IgD-negative memory B cell (primary cell): Measurements from ENCODE around the gene TMEM169. TPM values are rescaled to one million over a fixed set of nuclear protein-coding genes. Genes with fewer than 3 reads are reported as not detected.
A peak's percentile ranks its signal among the peaks of the same experiment; 100 is the strongest.

Experiments
- H3K27ac Mint-ChIP-seq, 3 donors: one replicate each; pipeline ENCODE4 v1.8.0; 2020 to 2022; ENCODE audit warnings: mild to moderate bottlenecking in 3 of 3, mixed read lengths in 3 of 3, moderate library complexity in 1 of 3
- H3K27me3 Mint-ChIP-seq: one replicate; pipeline ENCODE4 v1.8.0; 2021; ENCODE audit warnings: mixed read lengths
- H3K36me3 Mint-ChIP-seq: one replicate; pipeline ENCODE4 v1.8.0; 2020; ENCODE audit warnings: mild to moderate bottlenecking, mixed read lengths
- H3K4me1 Mint-ChIP-seq, 3 donors: one replicate each; pipeline ENCODE4 v1.8.0; 2020 to 2022; ENCODE audit warnings: mixed read lengths in 3 of 3, mild to moderate bottlenecking in 1 of 3
- H3K4me3 Mint-ChIP-seq, 4 donors: one replicate each; pipeline ENCODE4 v1.8.0; 2020 to 2022; ENCODE audit warnings: mild to moderate bottlenecking in 4 of 4, mixed read lengths in 4 of 4, moderate library complexity in 3 of 4
- H3K9me3 Mint-ChIP-seq, 3 donors: one replicate each; pipeline ENCODE4 v1.8.0; 2020 to 2021; ENCODE audit warnings: mixed read lengths in 3 of 3, mild to moderate bottlenecking in 1 of 3
- polyA plus RNA-seq: library from polyadenylated mRNA; unstranded; fragments of 300-500 nt; fragmentation: Illumina TruSeq; gene quantifications from one replicate; pipeline ENCODE4 v1.2.3, GENCODE V29; 2021

TMEM169 gene
- polyA plus RNA-seq, 1 donor from 2014 or later: 0.53 TPM

DNA sequence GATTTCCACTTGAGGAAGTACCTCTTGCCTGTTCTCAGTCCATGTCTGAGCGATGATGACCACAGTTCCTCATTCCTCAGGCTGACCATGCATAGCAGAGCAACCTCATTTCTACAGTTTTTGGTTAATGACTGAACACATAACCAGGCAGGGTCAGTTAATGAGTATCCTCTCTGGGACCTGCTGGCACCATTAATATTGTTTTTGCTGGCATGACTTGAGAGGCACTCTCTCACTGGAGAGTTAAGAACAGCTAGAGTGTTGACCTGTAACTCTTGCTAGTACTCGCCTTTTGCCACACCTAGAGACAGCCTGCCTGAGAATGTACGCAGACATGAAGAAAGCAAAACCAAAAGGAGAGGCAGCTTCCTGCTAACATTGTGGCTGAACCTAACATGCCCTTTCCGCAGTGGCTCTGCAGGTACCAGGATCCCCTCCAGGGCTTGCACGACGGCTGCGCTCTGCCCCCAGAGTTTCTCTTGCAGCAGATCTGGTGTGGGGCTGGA, 24.0 kb upstream of the TMEM169 start:
- Mint-ChIP-seq H3K4me1 (peaks cover 19 to 23% (median 23%) of the 10 kb centered on the region in 3 donors), H3K9me3 (peaks cover 0 to 5% (median 0%) of the 10 kb centered on the region in 3 donors), H3K36me3 (no peaks in the 10 kb centered on the region), H3K27me3 (no peaks in the 10 kb centered on the region), H3K27ac (peak overlapping the region; percentile 79 to 98 (median 96)), H3K4me3 (peak overlapping the region; percentile 78 to 91 (median 88))

DNA sequence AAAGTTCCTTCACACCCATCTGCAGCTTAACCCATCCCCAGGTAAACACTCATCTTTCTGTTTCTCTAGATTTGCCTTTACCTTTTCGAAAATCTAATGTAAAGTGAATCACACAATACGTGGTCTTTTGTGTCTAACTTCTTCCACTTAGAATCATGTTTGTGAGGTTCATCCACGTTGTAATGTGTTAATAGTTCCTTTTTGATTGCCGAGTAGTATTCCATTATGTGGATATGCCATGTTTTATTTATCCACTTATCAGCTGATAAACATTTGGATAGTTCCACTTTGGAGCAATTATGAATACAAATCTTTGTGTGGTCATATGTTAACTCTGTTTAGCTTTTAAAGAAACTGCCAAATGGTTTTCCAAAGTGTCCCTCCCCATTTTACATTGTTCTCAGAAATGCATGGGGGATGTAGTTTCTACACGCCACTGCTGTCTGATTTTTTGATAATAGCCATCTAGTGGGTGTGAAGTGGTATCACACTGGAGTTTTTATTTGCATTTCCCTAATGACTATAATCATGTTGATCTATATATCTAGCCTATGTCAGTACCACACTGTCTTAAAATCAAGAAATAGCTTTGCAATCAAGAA, 22.4 kb upstream of the TMEM169 start:
- Mint-ChIP-seq H3K27me3 (no peaks in the 10 kb centered on the region), H3K4me3 (peak overlapping the region in 2 of 4 donors; percentile 60 to 62), H3K4me1 (peaks cover 19 to 23% (median 23%) of the 10 kb centered on the region in 3 donors), H3K9me3 (peaks cover 0 to 5% (median 0%) of the 10 kb centered on the region in 3 donors), H3K36me3 (no peaks in the 10 kb centered on the region), H3K27ac (peak overlapping the region in 2 of 3 donors; percentile 15 to 79)

DNA sequence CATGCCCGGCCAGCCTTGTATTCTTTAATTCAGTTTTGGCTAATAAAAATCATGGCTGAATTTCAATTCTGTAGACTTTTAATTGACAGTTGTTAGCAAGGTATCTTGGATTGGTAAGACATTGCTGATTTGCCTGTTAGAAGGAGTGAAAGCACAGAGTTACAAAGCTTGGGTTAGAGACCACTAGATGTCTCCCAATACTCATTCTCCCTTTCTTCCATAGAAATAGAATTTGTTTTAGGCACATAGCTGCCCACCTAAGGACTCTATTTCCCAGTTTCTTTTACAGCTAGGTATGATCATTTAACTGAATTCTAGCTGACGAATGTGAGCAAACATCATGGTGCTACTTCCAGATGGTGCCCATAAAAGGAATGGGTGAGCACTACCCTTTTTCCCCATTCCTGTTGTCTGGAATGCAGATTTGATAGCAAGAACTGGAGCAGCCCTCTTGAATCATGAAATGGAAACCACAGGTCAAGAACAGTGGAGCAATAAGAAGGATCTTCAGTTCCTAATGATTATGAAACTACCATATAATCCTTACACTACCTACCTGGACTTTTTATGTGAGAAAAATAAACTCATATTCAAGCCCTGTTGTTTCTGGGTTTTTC, 17.6 kb upstream of the TMEM169 start:
- Mint-ChIP-seq H3K27ac (no peak overlapping the region), H3K27me3 (no peaks in the 10 kb centered on the region), H3K4me3 (no peak overlapping the region), H3K9me3 (peaks cover 0 to 4% (median 0%) of the 10 kb centered on the region in 3 donors), H3K4me1 (peaks cover 3 to 6% (median 3%) of the 10 kb centered on the region in 3 donors), H3K36me3 (no peaks in the 10 kb centered on the region)

DNA sequence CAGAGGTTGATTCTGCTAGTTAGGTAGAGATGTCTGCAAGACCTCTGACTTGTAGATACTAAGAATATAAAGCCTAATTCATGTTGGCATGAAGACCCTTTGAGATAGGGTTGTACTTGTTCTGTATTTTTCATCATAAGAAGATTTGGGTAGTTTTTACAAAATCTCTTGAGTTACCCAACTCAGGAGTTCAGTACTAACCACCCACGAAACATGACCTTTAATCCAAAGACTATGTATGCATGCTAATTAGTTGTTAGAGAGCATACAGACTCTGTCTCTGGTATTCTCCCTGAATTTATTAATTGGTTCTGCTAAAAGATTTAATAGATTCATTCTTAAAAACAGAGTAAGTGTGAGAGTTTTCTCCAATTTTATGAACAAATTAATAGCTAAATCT, 17.1 kb upstream of the TMEM169 start:
- Mint-ChIP-seq H3K27ac (no peak overlapping the region), H3K4me3 (no peak overlapping the region), H3K36me3 (no peaks in the 10 kb centered on the region), H3K27me3 (no peaks in the 10 kb centered on the region), H3K9me3 (no peaks in the 10 kb centered on the region), H3K4me1 (peaks cover 0 to 3% (median 1%) of the 10 kb centered on the region in 3 donors)

DNA sequence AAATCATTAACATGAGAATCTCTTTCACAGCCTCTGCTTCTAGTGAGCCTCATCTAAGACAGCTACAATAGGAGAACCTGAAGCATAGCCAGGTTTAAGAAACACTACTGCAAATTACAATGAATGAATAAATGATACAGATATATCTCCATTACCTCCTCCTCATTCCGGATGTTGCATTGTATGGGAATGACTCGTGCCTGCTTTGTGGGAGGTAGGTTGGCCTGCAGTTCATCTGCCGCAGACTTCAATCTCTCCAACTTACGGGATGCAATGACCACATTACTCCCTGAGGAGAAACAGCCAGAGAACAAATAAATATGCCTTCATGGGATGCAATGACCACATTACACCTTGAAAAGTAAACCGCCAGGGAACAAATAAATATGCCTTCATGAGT, 15.5 kb upstream of the TMEM169 start:
- H3K36me3 Mint-ChIP-seq: no peaks in the 10 kb centered on the region
- H3K4me1 Mint-ChIP-seq: peaks cover 0 to 3% (median 0%) of the 10 kb centered on the region in 3 donors
- H3K27me3 Mint-ChIP-seq: no peaks in the 10 kb centered on the region
- H3K4me3 Mint-ChIP-seq: no peak overlapping the region
- no peak overlapping the region for H3K27ac Mint-ChIP-seq
- H3K9me3 Mint-ChIP-seq: no peaks in the 10 kb centered on the region

- Mint-ChIP-seq H3K27me3 (no peaks in the 10 kb centered on the region), H3K4me1 (peaks cover 0 to 3% (median 1%) of the 10 kb centered on the region in 3 donors), H3K36me3 (no peaks in the 10 kb centered on the region), H3K9me3 (no peaks in the 10 kb centered on the region), H3K4me3 (no peak overlapping the region), H3K27ac (no peak overlapping the region)
These were observed 12.7 kb upstream of the TMEM169 start for GRCh38 chr2:216069028-216069427.

GRCh38 chr2:216070195-216070594, 11.5 kb upstream of the TMEM169 start:
- H3K36me3 Mint-ChIP-seq: no peaks in the 10 kb centered on the region
- H3K9me3 Mint-ChIP-seq: no peaks in the 10 kb centered on the region
- H3K4me3 Mint-ChIP-seq: no peak overlapping the region
- H3K4me1 Mint-ChIP-seq: peaks cover 0 to 6% (median 3%) of the 10 kb centered on the region in 3 donors
- no peak overlapping the region for H3K27ac Mint-ChIP-seq
- H3K27me3 Mint-ChIP-seq: no peaks in the 10 kb centered on the region

- Mint-ChIP-seq H3K27me3 (no peaks in the 10 kb centered on the region), H3K9me3 (no peaks in the 10 kb centered on the region), H3K27ac (no peak overlapping the region), H3K4me1 (peaks cover 0 to 8% (median 3%) of the 10 kb centered on the region in 3 donors), H3K4me3 (no peak overlapping the region), H3K36me3 (no peaks in the 10 kb centered on the region)
These were observed 10.4 kb upstream of the TMEM169 start for GRCh38 chr2:216071111-216071851.

DNA sequence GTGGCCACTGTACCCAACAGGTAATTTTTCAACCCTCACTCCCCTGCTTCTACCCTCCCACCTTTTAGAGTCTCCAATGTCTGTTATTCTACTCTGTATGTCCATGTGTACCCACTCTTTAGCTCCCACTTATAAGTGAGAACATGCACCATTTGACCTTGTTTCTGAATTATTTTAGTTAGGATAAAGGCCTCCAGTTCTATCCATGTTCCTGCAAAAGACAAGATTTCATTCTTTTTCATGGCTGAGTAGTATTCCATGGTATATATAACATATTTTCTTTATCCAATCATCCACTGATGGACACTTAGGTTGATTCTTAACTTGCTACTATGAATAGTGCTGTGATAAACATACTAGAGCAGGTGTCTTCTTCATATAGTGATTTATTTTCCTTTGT, 9.2 kb upstream of the TMEM169 start:
- H3K4me3 Mint-ChIP-seq: no peak overlapping the region
- no peaks in the 10 kb centered on the region for H3K27me3 Mint-ChIP-seq
- peaks cover 0 to 8% (median 3%) of the 10 kb centered on the region in 3 donors for H3K4me1 Mint-ChIP-seq
- H3K36me3 Mint-ChIP-seq: no peaks in the 10 kb centered on the region
- H3K27ac Mint-ChIP-seq: no peak overlapping the region
- H3K9me3 Mint-ChIP-seq: no peaks in the 10 kb centered on the region

DNA sequence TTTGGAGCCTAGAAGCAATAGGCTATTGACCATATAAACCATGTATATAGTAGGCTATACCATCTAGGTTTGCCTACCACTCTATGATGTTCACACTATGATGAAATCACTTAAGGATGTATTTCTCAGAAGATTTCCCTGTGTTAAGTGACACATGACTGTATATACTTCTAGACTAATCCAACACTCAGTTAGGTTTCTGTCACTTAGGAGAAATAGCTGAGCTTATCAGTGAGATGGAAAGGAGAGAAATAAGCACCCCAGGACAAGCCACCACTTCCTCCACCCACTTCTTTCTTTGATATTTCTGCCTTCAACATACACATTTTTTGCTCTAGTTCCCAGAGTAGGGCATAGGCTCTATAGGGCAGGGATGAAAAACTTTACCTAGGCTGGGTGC, 7.9 kb upstream of the TMEM169 start:
- Mint-ChIP-seq H3K36me3 (no peaks in the 10 kb centered on the region), H3K9me3 (no peaks in the 10 kb centered on the region), H3K27me3 (no peaks in the 10 kb centered on the region), H3K4me1 (peaks cover 0 to 9% (median 0%) of the 10 kb centered on the region in 3 donors), H3K4me3 (no peak overlapping the region), H3K27ac (no peak overlapping the region)

- Mint-ChIP-seq H3K4me1 (peaks cover 0 to 11% (median 0%) of the 10 kb centered on the region in 3 donors), H3K36me3 (no peaks in the 10 kb centered on the region), H3K27me3 (no peaks in the 10 kb centered on the region), H3K27ac (no peak overlapping the region), H3K4me3 (no peak overlapping the region), H3K9me3 (no peaks in the 10 kb centered on the region)
These were observed 7.3 kb upstream of the TMEM169 start for GRCh38 chr2:216074380-216074779.

DNA sequence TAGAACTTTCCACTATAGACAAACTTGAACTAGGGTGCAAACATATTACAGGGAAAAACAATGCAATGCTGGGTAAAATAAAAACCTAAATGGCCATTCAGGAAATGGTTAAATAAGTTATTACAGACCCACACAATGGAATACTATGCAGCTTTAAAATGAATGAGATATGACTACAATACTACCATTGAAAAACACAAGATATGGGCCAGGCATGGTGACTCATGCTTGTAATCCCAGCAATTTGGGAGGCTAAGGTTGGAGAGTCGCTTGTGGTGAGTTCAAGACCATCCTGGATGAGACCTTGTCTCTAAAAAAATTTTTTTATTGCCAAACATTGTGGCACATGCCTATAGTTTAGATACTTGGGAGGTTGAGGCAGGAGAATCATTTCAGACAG, 6.9 kb upstream of the TMEM169 start:
- Mint-ChIP-seq H3K4me1 (peaks cover 0 to 11% (median 0%) of the 10 kb centered on the region in 3 donors), H3K9me3 (no peaks in the 10 kb centered on the region), H3K27ac (no peak overlapping the region), H3K27me3 (no peaks in the 10 kb centered on the region), H3K36me3 (no peaks in the 10 kb centered on the region), H3K4me3 (no peak overlapping the region)

GRCh38 chr2:216075510-216076485, 5.9 kb upstream of the TMEM169 start:
- H3K27ac Mint-ChIP-seq: no peak overlapping the region
- H3K9me3 Mint-ChIP-seq: no peaks in the 10 kb centered on the region
- H3K4me3 Mint-ChIP-seq: no peak overlapping the region
- peaks cover 3 to 14% (median 7%) of the 10 kb centered on the region in 3 donors for H3K4me1 Mint-ChIP-seq
- no peaks in the 10 kb centered on the region for H3K36me3 Mint-ChIP-seq
- H3K27me3 Mint-ChIP-seq: no peaks in the 10 kb centered on the region

DNA sequence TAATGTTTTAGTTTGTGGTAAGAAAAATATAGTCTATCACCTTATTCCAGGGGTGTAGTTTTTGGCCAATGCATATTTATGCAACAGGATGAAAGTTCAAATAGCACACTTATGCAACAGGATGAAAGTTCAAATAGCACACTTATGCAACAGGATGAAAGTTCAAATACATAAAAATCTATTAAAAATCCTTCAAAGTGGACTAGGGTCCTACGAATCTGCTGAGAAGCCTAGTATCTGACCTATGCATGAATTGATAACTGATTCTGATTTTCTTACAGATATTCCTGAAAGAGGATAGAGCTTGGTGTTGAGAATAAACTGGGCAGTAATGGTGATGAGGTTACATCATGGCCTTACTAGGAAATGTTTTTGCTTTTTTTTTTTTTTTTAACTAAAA, 2.9 kb upstream of the TMEM169 start:
- Mint-ChIP-seq H3K27me3 (no peaks in the 10 kb centered on the region), H3K36me3 (peaks cover 3% of the 10 kb centered on the region), H3K27ac (no peak overlapping the region), H3K9me3 (no peaks in the 10 kb centered on the region), H3K4me3 (peak overlapping the region in 1 of 4 donors; percentile 38), H3K4me1 (peaks cover 28 to 35% (median 34%) of the 10 kb centered on the region in 3 donors)
